Activated CD8-positive, alpha-beta memory T cell treated with anti-CD3 and anti-CD28 coated beads for 24 hours (primary cell): Measurements from ENCODE around the gene ANTXR1.

Source experiments
- DNase-seq: peaks from one replicate; pipeline ENCODE4 v3.0.0-alpha.2; 2020

ANTXR1 gene

GRCh38 chr2:69076601-69077000 lies 63.6 kb downstream of the ANTXR1 start:
- DNase-seq, result no peak

GRCh38 chr2:69077252-69077950 lies 64.4 kb downstream of the ANTXR1 start:
- no peak for DNase-seq

GRCh38 chr2:69080071-69080470 lies 67.1 kb downstream of the ANTXR1 start:
- DNase-seq, result no peak

- no peak for DNase-seq
Observed at GRCh38 chr2:69081001-69081580, 68.1 kb downstream of the ANTXR1 start.

- no peak for DNase-seq
Observed at GRCh38 chr2:69081757-69082156, 68.8 kb downstream of the ANTXR1 start.

- DNase-seq, result no peak
Observed at GRCh38 chr2:69082430-69082997, 69.5 kb downstream of the ANTXR1 start.

GRCh38 chr2:69083235-69083748 lies 70.3 kb downstream of the ANTXR1 start:
- DNase-seq, result no peak

GRCh38 chr2:69084492-69084891 lies 71.5 kb downstream of the ANTXR1 start:
- no peak for DNase-seq

- DNase-seq, result no peak
Observed at GRCh38 chr2:69086466-69086865, 73.5 kb downstream of the ANTXR1 start.

- no peak for DNase-seq
Observed at GRCh38 chr2:69087211-69087911, 74.4 kb downstream of the ANTXR1 start.

GRCh38 chr2:69087912-69088240 lies 74.9 kb downstream of the ANTXR1 start:
- DNase-seq, result no peak

- DNase-seq, result no peak
Observed at GRCh38 chr2:69088466-69088865, 75.5 kb downstream of the ANTXR1 start.

- DNase-seq, result no peak
Observed at GRCh38 chr2:69089266-69089665, 76.3 kb downstream of the ANTXR1 start.

- DNase-seq, result no peak
Observed at GRCh38 chr2:69089998-69090397, 77.0 kb downstream of the ANTXR1 start.

- no peak for DNase-seq
Observed at GRCh38 chr2:69090820-69091219, 77.8 kb downstream of the ANTXR1 start.

- DNase-seq, result no peak
Observed at GRCh38 chr2:69092857-69093256, 79.9 kb downstream of the ANTXR1 start.

GRCh38 chr2:69095305-69095704 lies 82.3 kb downstream of the ANTXR1 start:
- no peak for DNase-seq

GRCh38 chr2:69096326-69097095 lies 83.5 kb downstream of the ANTXR1 start:
- no peak for DNase-seq

- DNase-seq, result no peak
Observed at GRCh38 chr2:69097148-69097610, 84.2 kb downstream of the ANTXR1 start.

- no peak for DNase-seq
Observed at GRCh38 chr2:69097891-69098655, 85.1 kb downstream of the ANTXR1 start.

GRCh38 chr2:69099541-69099940 lies 86.6 kb downstream of the ANTXR1 start:
- no peak for DNase-seq

- DNase-seq, result no peak
Observed at GRCh38 chr2:69100220-69100723, 87.3 kb downstream of the ANTXR1 start.
